ENCODE measurements around the gene PTPRM.

PTPRM gene

GRCh38 chr18:7871560-7872456, 304.7 kb downstream of the PTPRM start:
- H3K4me2 ChIP-seq (ENCODE audit: low read length), result no peak overlapping the region
- H3K4me3 ChIP-seq (ENCODE audit: low read length), result no peak overlapping the region
- H3K36me3 ChIP-seq (ENCODE audit: insufficient read depth, low read length), result no peaks in the 10 kb centered on the region
- no peak overlapping the region for H3K9ac ChIP-seq (ENCODE audit: low read depth, low read length)
- no peaks in the 10 kb centered on the region for H3K9me3 ChIP-seq (replicated peaks; ENCODE audit: low read length)
- no peaks in the 10 kb centered on the region for H3K27me3 ChIP-seq (ENCODE audit: control insufficient read depth, insufficient read depth, low read length)
- peaks cover 28% of the 10 kb centered on the region for H3K4me1 ChIP-seq (ENCODE audit: control insufficient read depth, insufficient read depth, low read length)

GRCh38 chr18:7872569-7872968, 305.5 kb downstream of the PTPRM start:
- no peaks in the 10 kb centered on the region for H3K27me3 ChIP-seq (ENCODE audit: control insufficient read depth, insufficient read depth, low read length)
- H3K9me3 ChIP-seq (replicated peaks; ENCODE audit: low read length), result no peaks in the 10 kb centered on the region
- H3K9ac ChIP-seq (ENCODE audit: low read depth, low read length), result no peak overlapping the region
- no peak overlapping the region for H3K4me2 ChIP-seq (ENCODE audit: low read length)
- no peak overlapping the region for H3K4me3 ChIP-seq (ENCODE audit: low read length)
- H3K4me1 ChIP-seq (ENCODE audit: control insufficient read depth, insufficient read depth, low read length), result peaks cover 32% of the 10 kb centered on the region
- H3K36me3 ChIP-seq (ENCODE audit: insufficient read depth, low read length), result no peaks in the 10 kb centered on the region

GRCh38 chr18:7873316-7873715, 306.2 kb downstream of the PTPRM start:
- Histone ChIP-seq H3K4me2 (ENCODE audit: low read length) (no peak overlapping the region), H3K9ac (ENCODE audit: low read depth, low read length) (no peak overlapping the region), H3K36me3 (ENCODE audit: insufficient read depth, low read length) (no peaks in the 10 kb centered on the region), H3K4me1 (ENCODE audit: control insufficient read depth, insufficient read depth, low read length) (peaks cover 40% of the 10 kb centered on the region), H3K9me3 (replicated peaks; ENCODE audit: low read length) (no peaks in the 10 kb centered on the region), H3K27me3 (ENCODE audit: control insufficient read depth, insufficient read depth, low read length) (no peaks in the 10 kb centered on the region), H3K4me3 (ENCODE audit: low read length) (no peak overlapping the region)

- H3K36me3 ChIP-seq (ENCODE audit: insufficient read depth, low read length), result no peaks in the 10 kb centered on the region
- H3K4me3 ChIP-seq (ENCODE audit: low read length), result no peak overlapping the region
- no peaks in the 10 kb centered on the region for H3K9me3 ChIP-seq (replicated peaks; ENCODE audit: low read length)
- H3K4me2 ChIP-seq (ENCODE audit: low read length), result no peak overlapping the region
- no peak overlapping the region for H3K9ac ChIP-seq (ENCODE audit: low read depth, low read length)
- H3K4me1 ChIP-seq (ENCODE audit: control insufficient read depth, insufficient read depth, low read length), result peaks cover 35% of the 10 kb centered on the region
- H3K27me3 ChIP-seq (ENCODE audit: control insufficient read depth, insufficient read depth, low read length), result no peaks in the 10 kb centered on the region
Observed at GRCh38 chr18:7876354-7877104, 309.4 kb downstream of the PTPRM start.

GRCh38 chr18:7877609-7878008, 310.5 kb downstream of the PTPRM start:
- H3K27me3 ChIP-seq (ENCODE audit: control insufficient read depth, insufficient read depth, low read length), result no peaks in the 10 kb centered on the region
- no peak overlapping the region for H3K9ac ChIP-seq (ENCODE audit: low read depth, low read length)
- peaks cover 25% of the 10 kb centered on the region for H3K4me1 ChIP-seq (ENCODE audit: control insufficient read depth, insufficient read depth, low read length)
- no peaks in the 10 kb centered on the region for H3K36me3 ChIP-seq (ENCODE audit: insufficient read depth, low read length)
- no peak overlapping the region for H3K4me3 ChIP-seq (ENCODE audit: low read length)
- no peaks in the 10 kb centered on the region for H3K9me3 ChIP-seq (replicated peaks; ENCODE audit: low read length)
- H3K4me2 ChIP-seq (ENCODE audit: low read length), result no peak overlapping the region

- Histone ChIP-seq H3K9me3 (replicated peaks; ENCODE audit: low read length) (no peaks in the 10 kb centered on the region), H3K4me3 (ENCODE audit: low read length) (no peak overlapping the region), H3K36me3 (ENCODE audit: insufficient read depth, low read length) (no peaks in the 10 kb centered on the region), H3K4me2 (ENCODE audit: low read length) (no peak overlapping the region), H3K9ac (ENCODE audit: low read depth, low read length) (no peak overlapping the region), H3K4me1 (ENCODE audit: control insufficient read depth, insufficient read depth, low read length) (peaks cover 16% of the 10 kb centered on the region), H3K27me3 (ENCODE audit: control insufficient read depth, insufficient read depth, low read length) (no peaks in the 10 kb centered on the region)
Observed at GRCh38 chr18:7878265-7879211, 311.4 kb downstream of the PTPRM start.

- no peaks in the 10 kb centered on the region for H3K9me3 ChIP-seq (replicated peaks; ENCODE audit: low read length)
- H3K4me3 ChIP-seq (ENCODE audit: low read length), result no peak overlapping the region
- H3K27me3 ChIP-seq (ENCODE audit: control insufficient read depth, insufficient read depth, low read length), result no peaks in the 10 kb centered on the region
- peaks cover 16% of the 10 kb centered on the region for H3K4me1 ChIP-seq (ENCODE audit: control insufficient read depth, insufficient read depth, low read length)
- H3K4me2 ChIP-seq (ENCODE audit: low read length), result no peak overlapping the region
- H3K36me3 ChIP-seq (ENCODE audit: insufficient read depth, low read length), result no peaks in the 10 kb centered on the region
- no peak overlapping the region for H3K9ac ChIP-seq (ENCODE audit: low read depth, low read length)
Observed at GRCh38 chr18:7879717-7880116, 312.6 kb downstream of the PTPRM start.

- no peak overlapping the region for H3K4me3 ChIP-seq (ENCODE audit: low read length)
- H3K27me3 ChIP-seq (ENCODE audit: control insufficient read depth, insufficient read depth, low read length), result no peaks in the 10 kb centered on the region
- H3K9ac ChIP-seq (ENCODE audit: low read depth, low read length), result no peak overlapping the region
- no peaks in the 10 kb centered on the region for H3K4me1 ChIP-seq (ENCODE audit: control insufficient read depth, insufficient read depth, low read length)
- H3K9me3 ChIP-seq (replicated peaks; ENCODE audit: low read length), result no peaks in the 10 kb centered on the region
- no peaks in the 10 kb centered on the region for H3K36me3 ChIP-seq (ENCODE audit: insufficient read depth, low read length)
- H3K4me2 ChIP-seq (ENCODE audit: low read length), result no peak overlapping the region
Observed at GRCh38 chr18:7885865-7886264, 318.7 kb downstream of the PTPRM start.

GRCh38 chr18:7886436-7886835, 319.3 kb downstream of the PTPRM start:
- H3K27me3 ChIP-seq (ENCODE audit: control insufficient read depth, insufficient read depth, low read length), result no peaks in the 10 kb centered on the region
- no peaks in the 10 kb centered on the region for H3K36me3 ChIP-seq (ENCODE audit: insufficient read depth, low read length)
- H3K9ac ChIP-seq (ENCODE audit: low read depth, low read length), result no peak overlapping the region
- no peak overlapping the region for H3K4me2 ChIP-seq (ENCODE audit: low read length)
- no peaks in the 10 kb centered on the region for H3K4me1 ChIP-seq (ENCODE audit: control insufficient read depth, insufficient read depth, low read length)
- H3K9me3 ChIP-seq (replicated peaks; ENCODE audit: low read length), result no peaks in the 10 kb centered on the region
- H3K4me3 ChIP-seq (ENCODE audit: low read length), result no peak overlapping the region

- no peaks in the 10 kb centered on the region for H3K9me3 ChIP-seq (replicated peaks; ENCODE audit: low read length)
- no peak overlapping the region for H3K9ac ChIP-seq (ENCODE audit: low read depth, low read length)
- H3K4me1 ChIP-seq (ENCODE audit: control insufficient read depth, insufficient read depth, low read length), result no peaks in the 10 kb centered on the region
Observed at GRCh38 chr18:7889515-7889914, 322.4 kb downstream of the PTPRM start.

GRCh38 chr18:7890075-7890474, 323.0 kb downstream of the PTPRM start:
- Histone ChIP-seq H3K9ac (ENCODE audit: low read depth, low read length) (no peak overlapping the region), H3K9me3 (replicated peaks; ENCODE audit: low read length) (no peaks in the 10 kb centered on the region), H3K4me1 (ENCODE audit: control insufficient read depth, insufficient read depth, low read length) (no peaks in the 10 kb centered on the region), H3K4me2 (ENCODE audit: low read length) (no peak overlapping the region), H3K36me3 (ENCODE audit: insufficient read depth, low read length) (no peaks in the 10 kb centered on the region), H3K4me3 (ENCODE audit: low read length) (no peak overlapping the region), H3K27me3 (ENCODE audit: control insufficient read depth, insufficient read depth, low read length) (no peaks in the 10 kb centered on the region)

More at GRCh38 chr18:7889515-7889914, 322.4 kb downstream of the PTPRM start:
- H3K36me3 ChIP-seq (ENCODE audit: insufficient read depth, low read length), result no peaks in the 10 kb centered on the region
- H3K4me3 ChIP-seq (ENCODE audit: low read length), result no peak overlapping the region
- no peak overlapping the region for H3K4me2 ChIP-seq (ENCODE audit: low read length)
- no peaks in the 10 kb centered on the region for H3K27me3 ChIP-seq (ENCODE audit: control insufficient read depth, insufficient read depth, low read length)

Data from skeletal muscle satellite cell (primary cell).